SU-DHL-6 (cell line): ENCODE results near the gene TACC3.

Source experiments
- H2AFZ ChIP-seq: fragments of 200-600 bp; sonication (generic); 2 replicates; pipeline ENCODE4 v1.6.1; 2014; ENCODE audit warnings: low read depth, mild to moderate bottlenecking, moderate library complexity, mixed read lengths, antibody characterized with exemption, low read length; ENCODE audit not compliant: severe bottlenecking
- H3F3A ChIP-seq: fragments of 200-600 bp; shearing (Covaris generic); 2 replicates; pipeline ENCODE4 v1.6.0; 2016; ENCODE audit warnings: antibody characterized with exemption, mild to moderate bottlenecking; ENCODE audit not compliant: insufficient read depth
- H3K27ac ChIP-seq: fragments of 200-600 bp; sonication (generic); 2 replicates; pipeline ENCODE4 v1.5.1; 2016; ENCODE audit warnings: low read depth, mild to moderate bottlenecking, low read length, moderate library complexity, mixed read lengths
- H3K27me3 ChIP-seq: fragments of 200-600 bp; sonication (generic), shearing (Covaris generic); 2 replicates; pipeline ENCODE4 v1.6.0; 2014; ENCODE audit warnings: mild to moderate bottlenecking, low read length
- H3K36me3 ChIP-seq: fragments of 200-600 bp; sonication (generic); 2 replicates; pipeline ENCODE4 v1.6.1; 2014; ENCODE audit warnings: mild to moderate bottlenecking, low read length, mixed read lengths
- H3K4me2 ChIP-seq: fragments of 300-600, 200-600 bp; shearing (Covaris generic), sonication (generic); 2 replicates; pipeline ENCODE4 v1.6.0; 2014; ENCODE audit warnings: low read length, low read depth, mild to moderate bottlenecking; ENCODE audit not compliant: poor library complexity, severe bottlenecking
- H3K4me3 ChIP-seq: fragments of 200-600 bp; sonication (generic); 2 replicates; pipeline ENCODE4 v1.5.1; 2014; ENCODE audit warnings: antibody characterized with exemption, low read length, mild to moderate bottlenecking, mixed read lengths; ENCODE audit not compliant: insufficient read depth, poor library complexity, severe bottlenecking
- H3K79me2 ChIP-seq: fragments of 200-600 bp; sonication (generic); 2 replicates; pipeline ENCODE4 v1.6.1; 2014; ENCODE audit warnings: mild to moderate bottlenecking, low read length, moderate library complexity; ENCODE audit not compliant: insufficient read depth
- H3K9ac ChIP-seq: fragments of 200-600 bp; sonication (generic); 2 replicates; pipeline ENCODE4 v1.7.0; 2014; ENCODE audit warnings: mild to moderate bottlenecking, low read length
- H3K9me2 ChIP-seq: fragments of 200-600 bp; sonication (generic); replicated peaks from 2 replicates; pipeline ENCODE4 v1.6.1; 2014; ENCODE audit warnings: low read length; ENCODE audit not compliant: insufficient read depth
- H3K9me3 ChIP-seq: fragments of 200-600 bp; sonication (generic); 2 replicates; pipeline ENCODE4 v1.6.1; 2014; ENCODE audit warnings: low read length, mixed read lengths; ENCODE audit not compliant: insufficient read depth
- H4K20me1 ChIP-seq: fragments of 200-600 bp; sonication (generic); 2 replicates; pipeline ENCODE4 v1.6.1; 2014; ENCODE audit warnings: low read depth, mild to moderate bottlenecking, antibody characterized with exemption, low read length, moderate library complexity, mixed read lengths
- CTCF ChIP-seq: fragments of 200-600 bp; sonication (generic); IDR thresholded peaks from one replicate; pipeline ENCODE4 v1.5.1; 2017; ENCODE audit warnings: antibody characterized with exemption, mild to moderate bottlenecking, low read length, moderate library complexity; ENCODE audit not compliant: insufficient read depth, poor library complexity, severe bottlenecking
- EZH2phosphoT487 ChIP-seq: fragments of 200-600 bp; sonication (generic), shearing (Covaris generic); conservative IDR thresholded peaks from 2 replicates; pipeline ENCODE4 v1.6.1; 2018; ENCODE audit warnings: mild to moderate bottlenecking, antibody characterized with exemption, low read length, moderate library complexity, mixed read lengths

The TACC3 gene

GRCh38 chr4:1759818-1760223, 38.5 kb downstream of the TACC3 start:
- no peak for TF ChIP-seq EZH2phosphoT487
- peak; percentile 11 for TF ChIP-seq CTCF
- no peaks in the 10 kb centered on the region for H3K9me3 ChIP-seq
- H3K27ac ChIP-seq: no peak overlapping the region
- H2AFZ ChIP-seq: no peak overlapping the region
- H3F3A ChIP-seq: no peaks in the 10 kb centered on the region
- no peaks in the 10 kb centered on the region for H3K36me3 ChIP-seq
- H3K4me2 ChIP-seq: no peak overlapping the region
- no peaks in the 10 kb centered on the region for H4K20me1 ChIP-seq
- H3K9ac ChIP-seq: no peak overlapping the region
- H3K79me2 ChIP-seq: no peaks in the 10 kb centered on the region
- H3K4me3 ChIP-seq: no peak overlapping the region
- no peaks in the 10 kb centered on the region for H3K27me3 ChIP-seq
- H3K9me2 ChIP-seq: no peaks in the 10 kb centered on the region

DNA sequence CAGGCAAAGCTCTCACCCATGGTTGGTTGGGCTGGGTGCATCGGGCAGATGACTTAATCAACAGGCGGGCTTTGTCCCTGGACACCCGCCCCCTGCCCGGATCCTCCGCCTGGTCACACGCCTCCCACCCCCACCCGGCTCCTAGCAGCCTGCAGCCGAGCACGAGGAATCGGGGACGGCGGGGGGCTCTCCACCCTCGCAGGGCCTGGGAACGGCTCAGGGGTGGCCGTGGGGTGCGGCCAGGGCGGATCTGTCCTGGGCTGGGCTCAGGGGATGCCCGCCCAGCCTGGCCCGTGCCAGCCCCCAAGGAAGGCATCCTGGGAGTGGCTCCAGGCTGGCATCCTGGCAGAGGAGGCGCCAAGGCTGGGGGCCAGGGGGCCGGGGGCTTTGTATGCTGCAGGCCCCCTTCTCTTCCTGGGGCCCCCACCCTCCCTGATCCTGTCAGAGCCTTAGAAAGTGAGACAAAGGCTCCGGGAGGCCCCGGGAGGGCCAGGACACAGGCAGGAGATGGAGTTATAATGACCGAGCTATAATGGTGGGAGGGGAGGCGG, 39.3 kb downstream of the TACC3 start:
- H3K9me2 ChIP-seq: no peaks in the 10 kb centered on the region
- H3K4me3 ChIP-seq: no peak overlapping the region
- no peaks in the 10 kb centered on the region for H3K79me2 ChIP-seq
- TF ChIP-seq EZH2phosphoT487 (no peak), CTCF (no peak)
- H4K20me1 ChIP-seq: no peaks in the 10 kb centered on the region
- H3F3A ChIP-seq: no peaks in the 10 kb centered on the region
- no peaks in the 10 kb centered on the region for H3K9me3 ChIP-seq
- no peak overlapping the region for H3K27ac ChIP-seq
- H3K9ac ChIP-seq: no peak overlapping the region
- H3K27me3 ChIP-seq: no peaks in the 10 kb centered on the region
- no peak overlapping the region for H2AFZ ChIP-seq
- H3K4me2 ChIP-seq: no peak overlapping the region
- H3K36me3 ChIP-seq: no peaks in the 10 kb centered on the region

GRCh38 chr4:1761130-1761689, 39.9 kb downstream of the TACC3 start:
- H3K9me3 ChIP-seq: no peaks in the 10 kb centered on the region
- H3K79me2 ChIP-seq: no peaks in the 10 kb centered on the region
- H3K9me2 ChIP-seq: no peaks in the 10 kb centered on the region
- H3K9ac ChIP-seq: no peak overlapping the region
- H3K27ac ChIP-seq: no peak overlapping the region
- no peak overlapping the region for H3K4me3 ChIP-seq
- H3K36me3 ChIP-seq: no peaks in the 10 kb centered on the region
- no peak overlapping the region for H2AFZ ChIP-seq
- no peaks in the 10 kb centered on the region for H3K27me3 ChIP-seq
- H4K20me1 ChIP-seq: no peaks in the 10 kb centered on the region
- H3K4me2 ChIP-seq: no peak overlapping the region
- H3F3A ChIP-seq: no peaks in the 10 kb centered on the region
- TF ChIP-seq EZH2phosphoT487 (no peak), CTCF (no peak)
